Erythroblast (primary cell): ENCODE measurements around the gene TNFRSF14.

ENCODE experiments used
- DNase-seq, 2 experiments: peaks; one replicate each; lab custom pipeline; 2025; lab: John Stamatoyannopoulos, UW
- GATA1 ChIP-seq: IDR thresholded peaks from 2 replicates; pipeline ENCODE4 v1.6.1; 2011; ENCODE audit warnings: low read depth, mild to moderate bottlenecking, control low read depth, low read length, moderate library complexity
- POLR2A ChIP-seq: IDR thresholded peaks from 2 replicates; pipeline ENCODE4 v1.6.1; 2011; ENCODE audit warnings: mild to moderate bottlenecking, low read length

The TNFRSF14 gene

GRCh38 chr1:2594641-2595131 is 38.5 kb downstream of the TNFRSF14 start:
- no peak for DNase-seq
- TF ChIP-seq GATA1: no peak
- TF ChIP-seq POLR2A: no peak

GRCh38 chr1:2595261-2595811 is 39.2 kb downstream of the TNFRSF14 start:
- no peak for DNase-seq
- TF ChIP-seq GATA1 (no peak), POLR2A (no peak)

GRCh38 chr1:2595812-2596529 is 39.8 kb downstream of the TNFRSF14 start:
- TF ChIP-seq POLR2A: no peak
- no peak for TF ChIP-seq GATA1
- DNase-seq: no peak

DNA sequence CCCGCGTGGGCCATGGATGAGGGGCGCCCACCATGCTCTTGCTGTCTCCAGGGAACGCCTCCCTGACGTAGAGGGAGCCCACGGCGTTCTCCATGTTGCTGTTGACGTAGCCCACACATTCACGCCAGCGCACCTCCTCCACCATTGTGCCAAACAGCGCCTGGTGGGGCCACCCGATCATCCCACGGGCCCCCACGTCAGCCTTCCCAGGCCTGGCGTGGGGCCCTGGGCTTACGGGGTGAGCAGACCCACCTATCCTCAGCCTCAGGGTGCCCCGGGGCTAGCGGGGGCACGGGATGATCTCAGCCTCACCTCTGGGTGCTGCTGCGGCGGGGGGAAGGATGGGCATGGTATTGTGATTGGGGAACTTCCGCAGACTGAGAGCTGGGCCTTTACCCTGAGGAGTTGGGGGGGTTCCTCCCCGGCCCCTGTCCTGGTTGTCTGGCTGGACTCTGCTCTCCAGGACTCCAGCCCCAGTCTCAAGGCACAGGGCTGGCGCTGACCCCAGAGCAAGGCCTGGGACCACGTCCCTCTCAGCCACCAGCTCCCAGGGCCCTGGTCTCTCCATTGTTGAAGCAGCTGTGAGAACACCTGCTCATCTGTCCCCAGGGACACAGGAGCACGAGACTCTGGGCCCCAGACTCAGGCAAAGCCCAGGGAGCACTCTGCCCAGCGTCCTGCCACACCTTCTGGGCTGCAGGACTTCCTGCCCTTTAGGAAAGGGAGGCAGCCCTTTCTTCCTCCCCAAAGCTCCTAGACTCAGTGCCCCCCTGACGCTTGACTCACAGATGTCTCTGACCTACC is 40.6 kb downstream of the TNFRSF14 start:
- no peak for TF ChIP-seq GATA1
- TF ChIP-seq POLR2A: no peak

GRCh38 chr1:2597441-2598328 is 41.5 kb downstream of the TNFRSF14 start:
- DNase-seq: no peak

More for the DNA sequence above, 40.6 kb downstream of the TNFRSF14 start:
- no peak for DNase-seq

GRCh38 chr1:2598329-2598931 is 42.3 kb downstream of the TNFRSF14 start:
- TF ChIP-seq GATA1 (no peak), POLR2A (no peak)
- no peak for DNase-seq

More at GRCh38 chr1:2597441-2598328, 41.5 kb downstream of the TNFRSF14 start:
- TF ChIP-seq POLR2A (no peak), GATA1 (no peak)

GRCh38 chr1:2601721-2602303 is 45.6 kb downstream of the TNFRSF14 start:
- no peak for DNase-seq
- TF ChIP-seq GATA1 (no peak), POLR2A (no peak)

DNA sequence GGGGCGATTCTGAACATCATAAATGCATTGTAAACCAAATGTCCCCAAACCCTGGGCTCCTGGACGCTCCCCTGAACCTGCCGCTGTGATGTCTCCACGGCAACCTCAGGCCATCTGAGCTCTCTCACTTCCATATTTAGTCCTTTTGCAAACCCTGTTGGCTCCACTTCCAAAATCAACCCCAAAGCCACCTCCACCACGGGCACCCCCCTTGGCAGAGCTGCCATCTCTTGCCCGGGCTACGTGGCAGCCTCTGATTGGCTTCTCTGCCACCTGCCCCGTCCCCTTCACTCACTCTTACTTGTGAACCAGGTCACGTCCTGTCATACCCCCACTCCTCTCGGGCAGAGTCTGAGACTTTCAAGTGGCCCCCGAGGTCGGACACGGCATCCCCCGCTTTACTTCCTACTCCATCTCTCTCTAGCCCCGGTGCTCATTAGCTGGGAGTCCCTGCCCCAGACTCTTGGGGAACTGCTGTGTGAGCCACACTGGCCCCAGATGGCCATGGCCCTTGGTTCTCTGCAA is 46.2 kb downstream of the TNFRSF14 start:
- DNase-seq: no peak
- TF ChIP-seq POLR2A (no peak), GATA1 (no peak)

DNA sequence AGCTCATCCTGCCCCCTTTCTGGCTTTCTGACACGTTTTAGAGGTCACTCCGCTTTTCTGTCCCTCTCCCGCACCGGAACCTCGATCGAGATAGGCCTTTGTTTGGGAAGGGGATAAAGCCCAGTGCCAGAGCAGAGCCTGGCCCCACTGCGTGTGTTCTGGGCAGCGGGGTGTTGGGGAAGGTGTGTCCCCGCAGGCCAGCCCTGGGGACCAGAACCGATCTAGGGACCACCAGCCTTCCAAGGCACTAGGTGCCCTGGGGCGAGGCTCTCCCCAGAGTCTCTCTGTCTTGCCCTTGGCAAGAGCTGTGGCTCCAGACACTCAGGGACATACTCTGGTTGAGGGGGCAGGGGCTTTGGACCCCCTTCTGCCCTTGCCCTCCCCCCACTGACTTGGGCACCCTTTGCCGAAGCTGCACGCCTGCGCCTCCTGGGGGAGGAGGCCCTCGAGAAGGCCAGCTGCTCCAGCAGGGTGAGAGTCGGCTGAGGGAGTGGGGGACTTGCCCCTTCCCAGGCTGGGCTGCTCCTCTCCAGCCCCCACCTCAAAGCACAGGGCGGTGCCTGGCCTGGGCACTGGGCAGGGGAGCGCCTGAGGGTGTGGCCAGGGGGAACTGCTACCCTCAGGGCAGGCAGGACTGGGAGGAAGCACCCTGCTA is 46.8 kb downstream of the TNFRSF14 start:
- no peak for TF ChIP-seq GATA1
- no peak for TF ChIP-seq POLR2A
- DNase-seq: no peak

GRCh38 chr1:2603521-2604155 is 47.5 kb downstream of the TNFRSF14 start:
- no peak for TF ChIP-seq POLR2A
- TF ChIP-seq GATA1: no peak
- DNase-seq: no peak

DNA sequence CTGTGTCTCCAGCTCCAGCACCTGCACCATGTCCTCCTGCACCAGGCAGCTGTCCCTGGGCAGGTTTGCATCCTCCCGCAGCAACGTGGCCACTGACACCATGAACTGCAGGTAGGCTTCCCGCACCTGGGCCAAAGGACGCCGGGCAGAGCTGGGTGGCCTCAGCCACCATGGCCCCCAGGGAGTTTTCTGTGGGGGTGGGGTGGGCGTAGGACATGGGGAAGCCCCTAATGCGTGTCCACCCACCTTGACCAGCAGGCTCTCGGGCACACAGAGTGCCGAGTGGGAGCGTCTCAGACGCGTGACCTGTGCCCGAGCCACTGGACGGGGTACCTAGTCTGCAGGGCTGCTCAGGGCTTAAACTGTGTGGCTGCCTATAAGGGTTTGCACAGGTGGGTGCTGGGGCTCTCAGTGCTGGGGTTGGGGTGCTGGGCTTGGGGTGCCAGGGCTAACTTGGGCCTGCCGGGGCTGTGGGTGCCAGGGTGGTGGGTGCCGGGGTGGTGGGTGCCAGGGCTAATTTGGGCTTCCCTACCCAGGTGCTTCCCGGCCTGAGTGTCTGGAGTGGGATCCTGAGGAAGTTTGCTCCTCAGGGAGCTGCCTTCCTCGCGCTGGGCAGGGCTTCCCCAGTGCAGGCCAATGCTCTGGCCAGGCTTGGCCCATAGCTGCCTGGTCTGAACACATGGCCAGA is 48.1 kb downstream of the TNFRSF14 start:
- DNase-seq: no peak
- TF ChIP-seq POLR2A (no peak), GATA1 (no peak)
